Ammon's horn (tissue), 1 donor: ENCODE data around the gene TM4SF18.
"Not testable (repeated sequence)": the region's sequence is repeated elsewhere in the genome, so short reads cannot be mapped to it uniquely, and the experiment has no call there.

Experiments
- DNase-seq: peaks from one replicate; pipeline ENCODE4 v3.0.0-alpha.2; 2016; ENCODE audit warnings: low spot score

The TM4SF18 gene

DNA sequence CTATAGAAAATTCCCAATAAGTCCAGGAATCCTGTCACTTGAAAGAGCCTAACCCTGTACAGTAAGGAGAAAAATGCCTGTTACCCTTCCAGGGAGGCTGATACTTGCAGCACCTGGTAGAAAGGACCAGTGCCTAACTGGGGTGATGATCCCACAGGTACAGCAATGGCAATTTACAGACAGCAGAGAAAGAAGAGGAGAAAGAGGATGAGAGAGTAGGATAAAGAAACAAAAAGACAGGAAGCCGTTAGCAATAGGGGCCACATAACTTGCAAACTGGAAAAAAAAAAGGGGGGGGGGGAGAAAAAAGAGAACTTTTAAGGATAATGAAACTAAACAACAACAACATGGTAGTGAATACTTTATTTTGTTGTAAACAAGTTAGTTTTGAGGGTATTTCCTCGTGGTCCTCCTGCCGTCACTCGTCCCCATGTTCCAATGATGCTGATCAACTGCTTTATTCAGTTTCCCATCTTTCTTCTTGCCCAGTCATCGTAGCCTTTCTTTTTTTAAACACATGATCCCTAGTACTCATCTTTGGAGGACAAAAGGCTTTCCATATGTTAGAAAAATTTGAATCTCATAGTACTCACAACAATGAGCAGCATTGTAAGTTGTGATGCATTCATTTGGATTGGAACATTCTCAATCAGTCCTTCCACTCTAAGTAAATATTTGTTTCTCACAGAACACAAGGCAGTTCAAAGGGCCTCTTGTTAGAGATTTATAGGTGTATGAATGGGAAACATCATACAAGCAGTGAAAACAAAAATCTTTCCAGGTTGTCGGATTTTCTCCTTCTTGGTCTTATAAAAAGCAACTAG, 35.5 kb upstream of the TM4SF18 start:
- DNase-seq: peak; percentile 21

GRCh38 chr3:149368201-149368673, 34.8 kb upstream of the TM4SF18 start:
- no peak for DNase-seq

GRCh38 chr3:149366941-149367840, 33.8 kb upstream of the TM4SF18 start:
- no peak for DNase-seq

- no peak for DNase-seq
Observed at GRCh38 chr3:149366031-149366430, 32.6 kb upstream of the TM4SF18 start.

GRCh38 chr3:149364624-149365023, 31.2 kb upstream of the TM4SF18 start:
- DNase-seq: no peak

DNA sequence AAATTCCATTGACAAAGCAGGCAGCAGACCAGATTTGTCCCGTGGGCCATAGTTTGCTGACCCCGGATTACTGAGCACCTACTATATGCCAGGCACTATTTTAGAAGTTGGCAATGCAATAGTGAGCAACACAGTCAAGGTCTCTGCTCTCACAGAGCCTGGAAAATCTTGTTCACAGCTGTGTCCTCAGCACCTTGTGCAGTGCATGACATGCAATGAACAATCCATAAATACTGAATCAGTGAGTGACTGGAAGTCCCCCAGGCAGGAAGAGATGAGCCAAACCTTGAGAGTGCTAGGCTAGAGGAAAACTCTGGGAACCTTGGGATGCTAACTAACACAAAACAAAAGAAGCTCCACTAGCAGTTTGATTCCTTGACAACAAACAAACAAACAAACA, 29.6 kb upstream of the TM4SF18 start:
- DNase-seq: no peak

- DNase-seq: no peak
Observed at GRCh38 chr3:149362366-149362765, 28.9 kb upstream of the TM4SF18 start.

GRCh38 chr3:149356630-149357029, 23.2 kb upstream of the TM4SF18 start:
- DNase-seq: no peak

GRCh38 chr3:149356044-149356592, 22.7 kb upstream of the TM4SF18 start:
- no peak for DNase-seq

DNA sequence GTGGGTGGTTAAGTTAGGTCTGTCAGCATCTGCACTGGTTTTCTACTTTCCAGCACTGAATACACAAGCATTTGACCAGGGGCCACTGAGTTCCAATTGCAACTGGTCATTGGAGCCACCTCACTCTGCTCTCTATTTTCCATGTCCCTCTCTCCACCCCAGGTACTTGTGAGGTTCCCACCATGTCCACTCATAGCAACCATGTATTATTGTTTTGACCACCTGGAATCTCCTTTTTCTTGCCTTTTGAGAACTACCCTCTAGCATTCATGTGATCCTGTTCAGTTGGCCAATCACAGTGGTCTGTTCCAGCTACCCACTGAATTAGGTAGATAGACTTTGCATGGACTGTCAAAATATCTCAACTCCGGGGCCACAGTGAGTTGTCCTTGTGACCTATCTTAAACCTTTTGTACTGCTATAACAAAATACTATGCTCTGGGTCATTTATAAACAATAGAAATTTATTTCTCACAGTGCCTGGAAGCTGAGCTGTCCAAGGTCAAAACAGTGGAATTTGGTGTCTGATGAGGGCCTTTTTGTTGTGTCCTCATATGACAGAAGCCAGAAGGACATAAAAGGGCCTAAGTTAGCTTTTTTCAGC, 20.2 kb upstream of the TM4SF18 start:
- no peak for DNase-seq

- DNase-seq: peak; percentile 57
Observed at GRCh38 chr3:149352556-149352955, 19.1 kb upstream of the TM4SF18 start.

- DNase-seq: no peak
Observed at GRCh38 chr3:149343951-149344350, 10.5 kb upstream of the TM4SF18 start.

DNA sequence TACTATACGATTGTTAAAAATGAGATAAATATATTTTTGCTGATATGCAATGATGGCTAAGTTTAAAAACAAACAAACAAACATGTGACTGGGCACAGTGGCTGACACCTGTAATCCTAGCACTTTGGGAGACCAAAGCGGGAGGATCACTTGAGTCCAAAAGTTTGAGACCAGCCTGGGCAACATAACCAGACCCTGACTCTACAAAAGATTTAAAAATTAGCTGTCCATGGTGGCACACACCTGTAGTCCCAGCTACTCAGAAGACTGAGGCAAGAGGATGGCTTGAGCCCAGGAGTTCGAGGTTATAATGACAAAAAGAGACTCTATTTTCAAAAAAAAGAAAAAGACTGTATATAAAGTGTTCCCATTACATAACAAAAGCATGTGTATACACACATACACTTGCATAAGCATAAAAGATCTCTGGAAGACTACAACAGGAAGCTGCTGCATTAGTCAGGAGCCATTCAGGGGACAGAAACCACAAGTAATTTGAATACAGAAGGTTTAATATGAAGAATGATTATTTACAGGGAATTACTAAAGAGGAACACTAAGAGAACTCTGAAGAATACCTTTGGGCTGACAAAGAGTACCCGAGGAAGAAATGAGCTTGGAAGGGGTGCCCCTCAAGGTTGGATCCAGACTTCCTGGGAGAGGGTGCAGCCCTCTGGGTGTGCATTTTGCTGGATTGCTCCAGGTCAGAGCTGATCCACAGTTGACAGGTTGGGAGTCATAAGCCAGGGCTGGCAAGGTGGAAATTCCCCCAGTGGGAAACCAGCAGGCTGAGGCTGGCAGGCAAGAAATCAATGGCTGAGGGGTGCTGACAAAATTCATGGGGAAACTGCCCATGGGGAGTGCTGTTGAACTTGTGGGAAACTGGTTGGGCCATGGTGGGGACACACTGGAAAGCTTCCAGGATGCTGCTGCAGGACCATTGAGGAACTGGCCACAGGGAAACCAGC, 9.3 kb upstream of the TM4SF18 start:
- DNase-seq: no peak

- no peak for DNase-seq
Observed at GRCh38 chr3:149340310-149340933, 7.0 kb upstream of the TM4SF18 start.

- DNase-seq: peak; percentile 8
Observed at GRCh38 chr3:149339931-149340309, 6.5 kb upstream of the TM4SF18 start.

- DNase-seq: not testable (repeated sequence)
Observed at GRCh38 chr3:149337486-149337885, 4.0 kb upstream of the TM4SF18 start.

GRCh38 chr3:149336925-149337324, 3.5 kb upstream of the TM4SF18 start:
- no peak for DNase-seq

GRCh38 chr3:149332771-149333170, 665 bp downstream of the TM4SF18 start:
- DNase-seq: no peak

- DNase-seq: no peak
Observed at GRCh38 chr3:149332227-149332765, 1.1 kb downstream of the TM4SF18 start.

DNA sequence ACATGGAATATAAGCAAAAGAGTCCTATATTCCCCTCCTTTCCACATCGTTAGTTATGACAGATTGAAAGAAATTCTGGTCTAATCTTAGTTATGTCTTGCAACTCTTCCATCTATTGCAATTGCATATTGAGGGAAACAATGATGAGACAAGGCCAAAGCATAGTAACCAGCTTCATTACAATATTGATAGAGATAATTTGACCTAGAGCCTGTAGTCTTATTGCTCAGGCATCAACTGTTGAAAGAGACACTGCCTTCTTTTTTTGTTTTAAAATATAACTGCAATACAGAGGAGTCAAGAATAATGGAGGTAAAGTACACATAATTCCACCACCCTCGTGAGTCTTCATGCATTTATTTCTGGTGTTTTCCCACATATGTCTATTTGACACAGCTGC, 2.0 kb downstream of the TM4SF18 start:
- DNase-seq: no peak
